SK-N-SH (cell line): ENCODE data around the gene SPINK4. TPM values are rescaled to one million over a fixed set of nuclear protein-coding genes. Genes with fewer than 3 reads are reported as not detected.

Experiments used
- CTCF ChIA-PET: fragments of 300-600, 350-600 bp; formaldehyde crosslinking; extraction: SDS; loops from one replicate; lab custom pipeline; 2021; lab: Yijun Ruan, JAX
- POLR2A ChIA-PET: fragments of 350-600 bp; sonication (Branson Sonifier 250); formaldehyde crosslinking; extraction: SDS; loops from one replicate; lab custom pipeline; 2020; ENCODE audit warnings: antibody characterized with exemption, inconsistent platforms; lab: Yijun Ruan, JAX
- DNase-seq: peaks from one replicate; pipeline ENCODE4 v3.0.0; 2012
- H2AFZ ChIP-seq: fragments of 200-600 bp; sonication (generic); 2 replicates; pipeline ENCODE4 v1.8.1; 2016; ENCODE audit warnings: antibody characterized with exemption, mild to moderate bottlenecking, low read depth
- H3F3A ChIP-seq: fragments of 200-600 bp; sonication (generic); replicated peaks from 2 replicates; pipeline ENCODE3; 2016; ENCODE audit warnings: antibody characterized with exemption, mild to moderate bottlenecking; ENCODE audit not compliant: insufficient read depth
- H3K27ac ChIP-seq, 2 experiments: fragments of 200-500 bp in 1 of 2; fragments of 200-600 bp in 1 of 2; sonication (Bioruptor generic) in 1 of 2; sonication (generic), shearing (Covaris generic) in 1 of 2; 2 replicates each; pipeline versions ENCODE4 v1.5.1 to v1.6.1; 2014 to 2016; ENCODE audit warnings: low read depth in 2 of 2, inconsistent platforms in 1 of 2, low read length in 1 of 2, mild to moderate bottlenecking in 1 of 2, mixed read lengths in 1 of 2
- H3K27me3 ChIP-seq: fragments of 200-600 bp; sonication (generic), shearing (Covaris generic); 2 replicates; pipeline ENCODE4 v1.6.1; 2016; ENCODE audit warnings: mixed run types; ENCODE audit not compliant: insufficient read depth
- H3K36me3 ChIP-seq, 2 experiments: fragments of 200-500 bp in 1 of 2; fragments of 200-600 bp in 1 of 2; sonication (Bioruptor generic) in 1 of 2; sonication (generic) in 1 of 2; replicated peaks in 1 of 2; 2 replicates each; pipeline versions ENCODE3 to v1.5.1; 2014 to 2016; ENCODE audit warnings: low read length in 1 of 2, mild to moderate bottlenecking in 1 of 2; ENCODE audit not compliant: insufficient read depth in 2 of 2, control insufficient read depth in 1 of 2
- H3K4me1 ChIP-seq, 2 experiments: fragments of 200-500 bp in 1 of 2; fragments of 200-600 bp in 1 of 2; sonication (Bioruptor generic) in 1 of 2; sonication (generic), shearing (Covaris generic) in 1 of 2; 2 replicates each; pipeline versions ENCODE4 v1.5.1 to v1.6.1; 2014 to 2016; ENCODE audit warnings: low read depth in 1 of 2, low read length in 1 of 2, mixed run types in 1 of 2; ENCODE audit not compliant: insufficient read depth in 2 of 2, control insufficient read depth in 1 of 2
- H3K4me2 ChIP-seq: fragments of 200-600 bp; sonication (generic), shearing (Covaris generic); 2 replicates; pipeline ENCODE4 v1.6.1; 2017; ENCODE audit warnings: mixed run types
- H3K4me3 ChIP-seq, 2 experiments: fragments of 200-500 bp in 1 of 2; fragments of 200-600 bp in 1 of 2; sonication (Bioruptor generic) in 1 of 2; sonication (generic), shearing (Covaris generic) in 1 of 2; 2 replicates each; pipeline versions ENCODE4 v1.5.1 to v1.8.1; 2014 to 2016; ENCODE audit warnings: low read depth in 2 of 2, inconsistent platforms in 1 of 2, low read length in 1 of 2, mild to moderate bottlenecking in 1 of 2, mixed read lengths in 1 of 2, moderate library complexity in 1 of 2
- H3K79me2 ChIP-seq: fragments of 200-600 bp; sonication (generic); 2 replicates; pipeline ENCODE4 v1.8.1; 2017; ENCODE audit warnings: mild to moderate bottlenecking; ENCODE audit not compliant: insufficient read depth
- H3K9ac ChIP-seq: fragments of 200-600 bp; sonication (generic); 2 replicates; pipeline ENCODE4 v1.6.1; 2017; ENCODE audit warnings: mixed run types
- H3K9me2 ChIP-seq: fragments of 200-600 bp; sonication (generic); 2 replicates; pipeline ENCODE4 v1.6.1; 2017; ENCODE audit warnings: mixed run types
- H3K9me3 ChIP-seq: fragments of 200-600 bp; sonication (generic); 2 replicates; pipeline ENCODE4 v1.6.1; 2017; ENCODE audit warnings: mixed run types, mild to moderate bottlenecking, moderate library complexity
- H4K20me1 ChIP-seq: fragments of 200-600 bp; sonication (generic); 2 replicates; pipeline ENCODE4 v1.6.1; 2017; ENCODE audit warnings: mild to moderate bottlenecking, mixed run types; ENCODE audit not compliant: insufficient read depth
- EP300 ChIP-seq, 2 experiments: IDR thresholded peaks; 2 replicates each; pipeline versions ENCODE4 v1.4.0 to v1.6.1; 2012; ENCODE audit warnings: borderline replicate concordance in 1 of 2, low read depth in 1 of 2, low read length in 1 of 2
- FOSL2 ChIP-seq: IDR thresholded peaks from 2 replicates; pipeline ENCODE4 v1.4.0; 2012; ENCODE audit warnings: low read depth, mild to moderate bottlenecking, moderate library complexity, borderline replicate concordance
- FOXJ3 ChIP-seq: sonication (generic); formaldehyde crosslinking; IDR thresholded peaks from 2 replicates; pipeline ENCODE4 v1.5.1; 2020; ENCODE audit warnings: mild to moderate bottlenecking, missing genetic modification reagents
- GABPA ChIP-seq: IDR thresholded peaks from 2 replicates; pipeline ENCODE4 v1.4.0; 2012; ENCODE audit warnings: low read depth, mild to moderate bottlenecking
- JUND ChIP-seq: IDR thresholded peaks from 2 replicates; pipeline ENCODE4 v1.4.0; 2012
- MEF2A ChIP-seq: IDR thresholded peaks from 2 replicates; pipeline ENCODE4 v1.4.0; 2012; ENCODE audit warnings: low read depth, borderline replicate concordance
- POLR2AphosphoS5 ChIP-seq: IDR thresholded peaks from 2 replicates; pipeline ENCODE4 v1.6.1; 2012; ENCODE audit warnings: low read depth, low read length
- RAD21 ChIP-seq: IDR thresholded peaks from 2 replicates; pipeline ENCODE4 v1.6.1; 2012; ENCODE audit warnings: mild to moderate bottlenecking, low read length
- RXRA ChIP-seq: IDR thresholded peaks from 2 replicates; pipeline ENCODE4 v1.4.0; 2012; ENCODE audit warnings: low read depth, mild to moderate bottlenecking, borderline replicate concordance
- SMC3 ChIP-seq: IDR thresholded peaks from 2 replicates; pipeline ENCODE4 v1.6.1; 2012; ENCODE audit warnings: low read depth, low read length, improper control_type of control experiment
- TCF12 ChIP-seq: IDR thresholded peaks from 2 replicates; pipeline ENCODE4 v1.4.0; 2012
- TEAD4 ChIP-seq: IDR thresholded peaks from 2 replicates; pipeline ENCODE4 v1.4.0; 2012; ENCODE audit warnings: mild to moderate bottlenecking, borderline replicate concordance; ENCODE audit not compliant: insufficient read depth
- WGBS: methylation state at CpG from one replicate; pipeline ENCODE4 v1.1.6; 2017; ENCODE audit warnings: low lambda C conversion rate; 5-methylcytosine and 5-hydroxymethylcytosine counted together
- polyA plus RNA-seq, 3 experiments: library from polyadenylated mRNA; depleted of rRNA; stranded (reverse); fragments of >200 nt; gene quantifications; 2 replicates each; pipeline ENCODE4 v1.2.3, GENCODE V29; 2012
- TF ChIP-seq, protein P1 (sequence below): IDR thresholded peaks from 2 replicates; pipeline ENCODE4 v1.6.1; 2012; ENCODE audit warnings: mild to moderate bottlenecking, low read depth, low read length, moderate library complexity
- TF ChIP-seq, protein P2 (sequence below): IDR thresholded peaks from 2 replicates; pipeline ENCODE4; 2012
- TF ChIP-seq, protein P3 (sequence below): IDR thresholded peaks from 2 replicates; pipeline ENCODE4 v1.4.0; 2012; ENCODE audit warnings: low read depth, borderline replicate concordance

The SPINK4 gene
- polyA plus RNA-seq, 1 of the 3 experiments (the other 2 are of a cell fraction): not detected

DNA sequence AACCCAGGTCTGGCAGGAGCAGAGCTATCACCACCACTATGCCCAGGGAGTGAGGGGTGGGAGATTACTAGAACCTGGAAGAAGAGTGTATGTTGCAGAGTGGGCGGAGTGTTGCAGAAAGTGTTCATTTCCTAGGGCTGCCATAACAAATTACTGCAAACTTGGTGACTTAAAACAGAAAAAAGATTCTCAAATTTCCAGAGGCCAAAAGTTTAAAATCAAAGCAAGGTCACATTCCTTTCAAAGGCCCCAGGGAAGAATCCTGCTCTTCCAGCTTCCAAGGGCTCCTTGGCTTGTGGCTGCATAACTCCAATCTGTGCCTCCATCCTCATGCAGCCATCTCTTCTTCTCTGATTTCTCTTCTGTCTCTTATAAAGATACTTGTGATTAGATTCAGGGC, 30.6 kb upstream of the SPINK4 start:
- WGBS: 95% methylated on average over 1 of the region's 1 CpG
- H3K36me3 ChIP-seq: no peaks in the 10 kb centered on the region
- TF ChIP-seq GABPA: no peak
- TF ChIP-seq RXRA: peak; percentile 86; the same call in 1 of the 2 replicates
- TF ChIP-seq, protein P1, sequence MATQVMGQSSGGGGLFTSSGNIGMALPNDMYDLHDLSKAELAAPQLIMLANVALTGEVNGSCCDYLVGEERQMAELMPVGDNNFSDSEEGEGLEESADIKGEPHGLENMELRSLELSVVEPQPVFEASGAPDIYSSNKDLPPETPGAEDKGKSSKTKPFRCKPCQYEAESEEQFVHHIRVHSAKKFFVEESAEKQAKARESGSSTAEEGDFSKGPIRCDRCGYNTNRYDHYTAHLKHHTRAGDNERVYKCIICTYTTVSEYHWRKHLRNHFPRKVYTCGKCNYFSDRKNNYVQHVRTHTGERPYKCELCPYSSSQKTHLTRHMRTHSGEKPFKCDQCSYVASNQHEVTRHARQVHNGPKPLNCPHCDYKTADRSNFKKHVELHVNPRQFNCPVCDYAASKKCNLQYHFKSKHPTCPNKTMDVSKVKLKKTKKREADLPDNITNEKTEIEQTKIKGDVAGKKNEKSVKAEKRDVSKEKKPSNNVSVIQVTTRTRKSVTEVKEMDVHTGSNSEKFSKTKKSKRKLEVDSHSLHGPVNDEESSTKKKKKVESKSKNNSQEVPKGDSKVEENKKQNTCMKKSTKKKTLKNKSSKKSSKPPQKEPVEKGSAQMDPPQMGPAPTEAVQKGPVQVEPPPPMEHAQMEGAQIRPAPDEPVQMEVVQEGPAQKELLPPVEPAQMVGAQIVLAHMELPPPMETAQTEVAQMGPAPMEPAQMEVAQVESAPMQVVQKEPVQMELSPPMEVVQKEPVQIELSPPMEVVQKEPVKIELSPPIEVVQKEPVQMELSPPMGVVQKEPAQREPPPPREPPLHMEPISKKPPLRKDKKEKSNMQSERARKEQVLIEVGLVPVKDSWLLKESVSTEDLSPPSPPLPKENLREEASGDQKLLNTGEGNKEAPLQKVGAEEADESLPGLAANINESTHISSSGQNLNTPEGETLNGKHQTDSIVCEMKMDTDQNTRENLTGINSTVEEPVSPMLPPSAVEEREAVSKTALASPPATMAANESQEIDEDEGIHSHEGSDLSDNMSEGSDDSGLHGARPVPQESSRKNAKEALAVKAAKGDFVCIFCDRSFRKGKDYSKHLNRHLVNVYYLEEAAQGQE: no peak
- peak; percentile 86 for TF ChIP-seq TCF12
- TF ChIP-seq RAD21: no peak
- TF ChIP-seq, protein P2, sequence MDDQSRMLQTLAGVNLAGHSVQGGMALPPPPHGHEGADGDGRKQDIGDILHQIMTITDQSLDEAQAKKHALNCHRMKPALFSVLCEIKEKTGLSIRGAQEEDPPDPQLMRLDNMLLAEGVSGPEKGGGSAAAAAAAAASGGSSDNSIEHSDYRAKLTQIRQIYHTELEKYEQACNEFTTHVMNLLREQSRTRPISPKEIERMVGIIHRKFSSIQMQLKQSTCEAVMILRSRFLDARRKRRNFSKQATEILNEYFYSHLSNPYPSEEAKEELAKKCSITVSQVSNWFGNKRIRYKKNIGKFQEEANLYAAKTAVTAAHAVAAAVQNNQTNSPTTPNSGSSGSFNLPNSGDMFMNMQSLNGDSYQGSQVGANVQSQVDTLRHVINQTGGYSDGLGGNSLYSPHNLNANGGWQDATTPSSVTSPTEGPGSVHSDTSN: peak; percentile 71
- no peak for TF ChIP-seq FOXJ3 (CRISPR knock-in tag)
- 0 out of 2 replicates have a peak, but pooled peaks have one; percentile 19 for TF ChIP-seq POLR2AphosphoS5
- no peak for TF ChIP-seq MEF2A
- TF ChIP-seq JUND: no peak
- no peak for TF ChIP-seq SMC3
- TF ChIP-seq FOSL2: no peak
- TF ChIP-seq, protein P3, sequence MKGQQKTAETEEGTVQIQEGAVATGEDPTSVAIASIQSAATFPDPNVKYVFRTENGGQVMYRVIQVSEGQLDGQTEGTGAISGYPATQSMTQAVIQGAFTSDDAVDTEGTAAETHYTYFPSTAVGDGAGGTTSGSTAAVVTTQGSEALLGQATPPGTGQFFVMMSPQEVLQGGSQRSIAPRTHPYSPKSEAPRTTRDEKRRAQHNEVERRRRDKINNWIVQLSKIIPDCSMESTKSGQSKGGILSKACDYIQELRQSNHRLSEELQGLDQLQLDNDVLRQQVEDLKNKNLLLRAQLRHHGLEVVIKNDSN: no peak
- TF ChIP-seq TEAD4: 0 out of 2 replicates have a peak, but pooled peaks have one; percentile 26
- peak in 1 of 2 experiments; percentile 17; a peak in 1 of 4 replicates for TF ChIP-seq EP300 (IDR thresholded peaks at IDR 0.05; ENCODE audit: borderline replicate concordance in 1 of 2, low read depth in 1 of 2, low read length in 1 of 2)
- no peak overlapping the region for H3K4me3 ChIP-seq
- no peak for DNase-seq
- no peaks in the 10 kb centered on the region; a peak in 1 of 4 replicates for H3K4me1 ChIP-seq
- no peaks in the 10 kb centered on the region for H3K9me3 ChIP-seq
- CTCF ChIA-PET: no interaction called here
- no peaks in the 10 kb centered on the region; the same call in 1 of the 2 replicates for H3K27me3 ChIP-seq
- peak overlapping the region in 1 of 2 experiments; percentile 39; a peak in 1 of 4 replicates for H3K27ac ChIP-seq
- H3K4me2 ChIP-seq: no peak overlapping the region
- H3K9me2 ChIP-seq: no peaks in the 10 kb centered on the region
- no peak overlapping the region for H2AFZ ChIP-seq
- no peaks in the 10 kb centered on the region for H3K79me2 ChIP-seq
- no peaks in the 10 kb centered on the region for H4K20me1 ChIP-seq
- no peak overlapping the region for H3K9ac ChIP-seq
- no peaks in the 10 kb centered on the region for H3F3A ChIP-seq
- POLR2A ChIA-PET: no interaction called here
